ENCODE measurements around the gene FTL. TPM values are rescaled to one million over a fixed set of nuclear protein-coding genes. Genes with fewer than 3 reads are reported as not detected.

Gene FTL
- total RNA-seq, 1 experiment from 2014 or later: 1,245 TPM

- peaks cover 0 to 6% (median 2%) of the 10 kb centered on the region in 3 experiments; a peak in 3 of 7 replicates for H3K36me3 Mint-ChIP-seq (ENCODE audit: insufficient read depth in 1 of 3, low read depth in 3 of 3)
- Histone ChIP-seq H3K27me3 (ENCODE audit: insufficient read depth, low read length) (no peaks in the 10 kb centered on the region), H4K8ac (replicated peaks; ENCODE audit: insufficient read length, low read depth, low read length) (no peak overlapping the region), H3K79me2 (ENCODE audit: insufficient read depth, low read length) (no peaks in the 10 kb centered on the region), H3K79me1 (ENCODE audit: insufficient read depth, low read depth, low read length, poor library complexity, severe bottlenecking) (no peaks in the 10 kb centered on the region), H3K14ac (ENCODE audit: insufficient read depth, low read length) (no peak overlapping the region), H3T11ph (ENCODE audit: low read length) (no peak overlapping the region), H2AFZ (ENCODE audit: low read length) (no peak overlapping the region), H4K20me1 (ENCODE audit: control insufficient read depth, insufficient read depth, insufficient read length) (no peaks in the 10 kb centered on the region), H3K4me1 (ENCODE audit: insufficient read depth, low read length) (no peaks in the 10 kb centered on the region), H2BK5ac (ENCODE audit: insufficient read length, low read length) (no peak overlapping the region), H3K9ac (ENCODE audit: extremely low read depth, insufficient read length, low read length) (no peak overlapping the region), H2AK5ac (ENCODE audit: insufficient read length, low read length) (no peak overlapping the region), H2BK12ac (ENCODE audit: insufficient read length, low read depth, low read length) (no peak overlapping the region), H3K23me2 (ENCODE audit: insufficient read length, low read depth, low read length, poor library complexity, severe bottlenecking) (peaks cover 4% of the 10 kb centered on the region), H3K4ac (ENCODE audit: low read depth, low read length) (no peak overlapping the region), H4K91ac (ENCODE audit: insufficient read length, low read depth, low read length) (no peak overlapping the region), H2BK15ac (ENCODE audit: low read depth, low read length) (no peak overlapping the region), H2BK20ac (ENCODE audit: low read depth, low read length, poor library complexity, severe bottlenecking) (no peak overlapping the region), H3K9me3 (ENCODE audit: control insufficient read depth, low read depth, low read length) (no peaks in the 10 kb centered on the region), H3K27ac (ENCODE audit: insufficient read length, low read depth, low read length) (no peak overlapping the region), H3K56ac (ENCODE audit: insufficient read length, low read depth, low read length) (no peak overlapping the region), H3K18ac (ENCODE audit: insufficient read length, low read depth, low read length) (no peak overlapping the region), H3K4me2 (ENCODE audit: insufficient read depth, insufficient read length, low read length) (no peak overlapping the region), H3K23ac (ENCODE audit: insufficient read length, low read depth, low read length) (no peak overlapping the region), H4K5ac (ENCODE audit: insufficient read length, low read depth, low read length) (no peak overlapping the region), H2BK120ac (ENCODE audit: low read depth, low read length, poor library complexity, severe bottlenecking) (no peak overlapping the region)
- no peak overlapping the region for H3K27ac Mint-ChIP-seq
- no CpG with 5 or more reads among the region's 15 CpGs for WGBS (ENCODE audit: extremely low coverage, insufficient read length, low lambda C conversion rate)
- peaks cover 21% of the 10 kb centered on the region for H3K27me3 Mint-ChIP-seq (ENCODE audit: low read depth)
- no peak overlapping the region for H3K4me3 Mint-ChIP-seq
- H3K4me1 Mint-ChIP-seq: peaks cover 6 to 7% of the 10 kb centered on the region in 2 experiments
- DNase-seq: no peak
- H3K9me3 Mint-ChIP-seq: no peaks in the 10 kb centered on the region
- TF ChIP-seq, protein P1, sequence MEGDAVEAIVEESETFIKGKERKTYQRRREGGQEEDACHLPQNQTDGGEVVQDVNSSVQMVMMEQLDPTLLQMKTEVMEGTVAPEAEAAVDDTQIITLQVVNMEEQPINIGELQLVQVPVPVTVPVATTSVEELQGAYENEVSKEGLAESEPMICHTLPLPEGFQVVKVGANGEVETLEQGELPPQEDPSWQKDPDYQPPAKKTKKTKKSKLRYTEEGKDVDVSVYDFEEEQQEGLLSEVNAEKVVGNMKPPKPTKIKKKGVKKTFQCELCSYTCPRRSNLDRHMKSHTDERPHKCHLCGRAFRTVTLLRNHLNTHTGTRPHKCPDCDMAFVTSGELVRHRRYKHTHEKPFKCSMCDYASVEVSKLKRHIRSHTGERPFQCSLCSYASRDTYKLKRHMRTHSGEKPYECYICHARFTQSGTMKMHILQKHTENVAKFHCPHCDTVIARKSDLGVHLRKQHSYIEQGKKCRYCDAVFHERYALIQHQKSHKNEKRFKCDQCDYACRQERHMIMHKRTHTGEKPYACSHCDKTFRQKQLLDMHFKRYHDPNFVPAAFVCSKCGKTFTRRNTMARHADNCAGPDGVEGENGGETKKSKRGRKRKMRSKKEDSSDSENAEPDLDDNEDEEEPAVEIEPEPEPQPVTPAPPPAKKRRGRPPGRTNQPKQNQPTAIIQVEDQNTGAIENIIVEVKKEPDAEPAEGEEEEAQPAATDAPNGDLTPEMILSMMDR (conservative IDR thresholded peaks at IDR 0.05): no peak
Measured at GRCh38 chr19:48928164-48929025, 36.7 kb upstream of the FTL start.

Data from H9 (cell line).